ENCODE results near the gene LOX. TPM values are rescaled to one million over a fixed set of nuclear protein-coding genes. Genes with fewer than 3 reads are reported as not detected.
A peak's percentile ranks its signal among the peaks of the same experiment; 100 is the strongest.

The LOX gene
- total RNA-seq, 1 experiment from 2014 or later: 0.79 TPM

DNA sequence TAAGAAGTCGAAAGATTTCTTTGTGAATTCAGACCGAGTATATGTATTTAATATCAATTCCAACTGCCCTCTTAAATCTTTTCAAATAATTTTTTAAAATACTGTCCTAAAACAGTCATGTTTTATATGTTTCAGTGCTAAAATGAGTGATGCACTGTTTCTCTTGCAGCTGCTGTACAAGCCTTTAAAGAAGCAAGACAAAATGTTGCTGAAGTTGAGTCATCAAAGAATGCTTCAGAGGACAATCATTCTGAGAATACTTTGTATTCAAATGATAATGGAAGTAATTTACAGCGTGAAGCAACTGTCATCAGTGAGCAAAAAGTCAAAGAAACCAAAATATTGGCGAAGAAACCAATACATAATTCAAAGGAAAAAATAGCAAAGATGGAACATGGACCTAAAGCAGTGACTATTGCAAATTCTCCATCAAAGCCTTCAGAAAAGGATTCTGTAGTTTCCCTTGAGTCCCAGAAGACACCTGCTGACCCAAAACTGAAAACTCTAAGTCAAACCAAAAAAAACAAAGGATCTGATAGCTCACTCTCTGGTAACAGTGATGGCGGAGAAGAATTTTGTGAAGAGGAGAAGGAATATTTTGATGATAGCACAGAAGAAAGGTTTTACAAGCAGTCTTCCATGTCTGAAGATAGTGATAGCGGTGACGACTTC lies 58.0 kb downstream of the LOX start:
- Histone ChIP-seq H2AK5ac (ENCODE audit: insufficient read length, low read length) (no peak overlapping the region), H2BK120ac (ENCODE audit: low read depth, low read length, poor library complexity, severe bottlenecking) (no peak overlapping the region), H3K79me1 (ENCODE audit: insufficient read depth, low read depth, low read length, poor library complexity, severe bottlenecking) (no peaks in the 10 kb centered on the region), H4K8ac (replicated peaks; ENCODE audit: insufficient read length, low read depth, low read length) (no peak overlapping the region), H3K23ac (ENCODE audit: insufficient read length, low read depth, low read length) (no peak overlapping the region), H3K56ac (ENCODE audit: insufficient read length, low read depth, low read length) (no peak overlapping the region), H3K4ac (ENCODE audit: low read depth, low read length) (no peak overlapping the region), H3K27me3 (ENCODE audit: insufficient read depth, low read length) (no peaks in the 10 kb centered on the region), H2BK20ac (ENCODE audit: low read depth, low read length, poor library complexity, severe bottlenecking) (no peak overlapping the region), H3K9ac (ENCODE audit: extremely low read depth, insufficient read length, low read length) (no peak overlapping the region), H3K18ac (ENCODE audit: insufficient read length, low read depth, low read length) (no peak overlapping the region), H4K20me1 (ENCODE audit: control insufficient read depth, insufficient read depth, insufficient read length) (no peaks in the 10 kb centered on the region), H3K9me3 (ENCODE audit: control insufficient read depth, low read depth, low read length) (no peaks in the 10 kb centered on the region), H2BK15ac (ENCODE audit: low read depth, low read length) (no peak overlapping the region), H3K4me2 (ENCODE audit: insufficient read depth, insufficient read length, low read length) (no peak overlapping the region), H3K23me2 (ENCODE audit: insufficient read length, low read depth, low read length, poor library complexity, severe bottlenecking) (no peaks in the 10 kb centered on the region), H2BK5ac (ENCODE audit: insufficient read length, low read length) (no peak overlapping the region), H3T11ph (ENCODE audit: low read length) (no peak overlapping the region), H3K27ac (ENCODE audit: insufficient read length, low read depth, low read length) (no peak overlapping the region), H3K79me2 (ENCODE audit: insufficient read depth, low read length) (no peaks in the 10 kb centered on the region; the same call in 1 of the 2 replicates), H2AFZ (ENCODE audit: low read length) (no peak overlapping the region), H2BK12ac (ENCODE audit: insufficient read length, low read depth, low read length) (no peak overlapping the region), H3K14ac (ENCODE audit: insufficient read depth, low read length) (no peak overlapping the region), H4K5ac (ENCODE audit: insufficient read length, low read depth, low read length) (no peak overlapping the region), H3K4me1 (ENCODE audit: insufficient read depth, low read length) (no peaks in the 10 kb centered on the region), H4K91ac (ENCODE audit: insufficient read length, low read depth, low read length) (no peak overlapping the region)
- DNase-seq: no peak
- TF ChIP-seq, protein P1, sequence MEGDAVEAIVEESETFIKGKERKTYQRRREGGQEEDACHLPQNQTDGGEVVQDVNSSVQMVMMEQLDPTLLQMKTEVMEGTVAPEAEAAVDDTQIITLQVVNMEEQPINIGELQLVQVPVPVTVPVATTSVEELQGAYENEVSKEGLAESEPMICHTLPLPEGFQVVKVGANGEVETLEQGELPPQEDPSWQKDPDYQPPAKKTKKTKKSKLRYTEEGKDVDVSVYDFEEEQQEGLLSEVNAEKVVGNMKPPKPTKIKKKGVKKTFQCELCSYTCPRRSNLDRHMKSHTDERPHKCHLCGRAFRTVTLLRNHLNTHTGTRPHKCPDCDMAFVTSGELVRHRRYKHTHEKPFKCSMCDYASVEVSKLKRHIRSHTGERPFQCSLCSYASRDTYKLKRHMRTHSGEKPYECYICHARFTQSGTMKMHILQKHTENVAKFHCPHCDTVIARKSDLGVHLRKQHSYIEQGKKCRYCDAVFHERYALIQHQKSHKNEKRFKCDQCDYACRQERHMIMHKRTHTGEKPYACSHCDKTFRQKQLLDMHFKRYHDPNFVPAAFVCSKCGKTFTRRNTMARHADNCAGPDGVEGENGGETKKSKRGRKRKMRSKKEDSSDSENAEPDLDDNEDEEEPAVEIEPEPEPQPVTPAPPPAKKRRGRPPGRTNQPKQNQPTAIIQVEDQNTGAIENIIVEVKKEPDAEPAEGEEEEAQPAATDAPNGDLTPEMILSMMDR (conservative IDR thresholded peaks at IDR 0.05): no peak
- no CpG with 5 or more reads among the region's 7 CpGs for WGBS (ENCODE audit: extremely low coverage, insufficient read length, low lambda C conversion rate)
- no peaks in the 10 kb centered on the region for H3K27me3 Mint-ChIP-seq (ENCODE audit: low read depth)
- H3K36me3 Mint-ChIP-seq (ENCODE audit: insufficient read depth in 1 of 3, low read depth in 3 of 3): peaks cover 17 to 39% (median 23%) of the 10 kb centered on the region in 3 experiments; a peak in 6 of 7 replicates
- H3K27ac Mint-ChIP-seq: peak overlapping the region in 1 of 3 experiments; percentile 6; a peak in 1 of 7 replicates
- peaks cover 3 to 4% of the 10 kb centered on the region in 2 experiments; a peak in 3 of 4 replicates for H3K4me1 Mint-ChIP-seq
- H3K9me3 Mint-ChIP-seq: no peaks in the 10 kb centered on the region
- no peak overlapping the region for H3K4me3 Mint-ChIP-seq
